WTC11 (cell line): ENCODE data around the gene AQP1. TPM values are rescaled to one million over a fixed set of nuclear protein-coding genes. Genes with fewer than 3 reads are reported as not detected.

Experiments used
- ATAC-seq: fragments of 200-7000 bp; cut with Tn5 transposase; 2 replicates; pipeline ENCODE4 v1.10.0; 2021; ENCODE audit warnings: mild to moderate bottlenecking, moderate library complexity
- CTCF ChIA-PET: fragments of 300-600 bp; sonication (Branson Sonifier 250); formaldehyde crosslinking; loops from one replicate; lab custom pipeline; 2021; ENCODE audit warnings: antibody characterized with exemption; lab: Charles Lee
- POLR2A ChIA-PET: fragments of 350-600 bp; sonication (Branson Sonifier 250); formaldehyde crosslinking; loops from one replicate; lab custom pipeline; 2021; ENCODE audit warnings: antibody characterized with exemption; lab: Charles Lee
- DNase-seq: peaks from one replicate; pipeline ENCODE4 v3.0.0; 2021; ENCODE audit warnings: low spot score
- H3K27ac Mint-ChIP-seq: 2 replicates; pipeline ENCODE4 v1.8.0; 2021; ENCODE audit warnings: mixed read lengths
- H3K27me3 Mint-ChIP-seq: 2 replicates; pipeline ENCODE4 v1.8.0; 2021; ENCODE audit warnings: low read depth, mild to moderate bottlenecking, moderate library complexity, mixed read lengths
- H3K36me3 Mint-ChIP-seq: 2 replicates; pipeline ENCODE4 v1.8.0; 2021; ENCODE audit warnings: mixed read lengths
- H3K4me1 Mint-ChIP-seq: 2 replicates; pipeline ENCODE4 v1.8.0; 2022; ENCODE audit warnings: mixed read lengths
- H3K4me3 Mint-ChIP-seq: 2 replicates; pipeline ENCODE4 v1.8.0; 2021; ENCODE audit warnings: mild to moderate bottlenecking, moderate library complexity, mixed read lengths
- H3K9me3 Mint-ChIP-seq: 2 replicates; pipeline ENCODE4 v1.8.0; 2021; ENCODE audit warnings: mixed read lengths
- CBFB ChIP-seq: sonication (generic); formaldehyde crosslinking; IDR thresholded peaks from 2 replicates; pipeline ENCODE4 v1.8.1; 2022; ENCODE audit warnings: mild to moderate bottlenecking, low read depth, missing genetic modification reagents
- CREM ChIP-seq: sonication (generic); formaldehyde crosslinking; IDR thresholded peaks from 2 replicates; pipeline ENCODE4 v1.8.1; 2022; ENCODE audit warnings: mild to moderate bottlenecking, missing genetic modification reagents, moderate library complexity
- EMX1 ChIP-seq: fragments of 250-450 bp; sonication (Bioruptor Pico); IDR thresholded peaks from 2 replicates; pipeline ENCODE4 v1.8.0; 2021; ENCODE audit warnings: mild to moderate bottlenecking
- FOXP1 ChIP-seq: sonication (generic); formaldehyde crosslinking; IDR thresholded peaks from 2 replicates; pipeline ENCODE4 v1.8.0; 2022; ENCODE audit warnings: missing genetic modification reagents, mild to moderate bottlenecking, moderate library complexity, borderline replicate concordance
- GTF2I ChIP-seq: fragments of 250-450 bp; sonication (Bioruptor Pico); conservative IDR thresholded peaks from 2 replicates; pipeline ENCODE4 v1.4.0; 2021; ENCODE audit warnings: mild to moderate bottlenecking
- JAZF1 ChIP-seq: fragments of 250-450 bp; sonication (Bioruptor Pico); IDR thresholded peaks from 2 replicates; pipeline ENCODE4 v1.9.0; 2021; ENCODE audit warnings: moderate library complexity, mild to moderate bottlenecking, inconsistent platforms
- MXD4 ChIP-seq: fragments of 250-450 bp; sonication (Bioruptor Pico); IDR thresholded peaks from 2 replicates; pipeline ENCODE4 v1.8.0; 2021; ENCODE audit warnings: mild to moderate bottlenecking, moderate library complexity, borderline replicate concordance
- OVOL2 ChIP-seq: fragments of 250-450 bp; sonication (Bioruptor Pico); IDR thresholded peaks from 2 replicates; pipeline ENCODE4 v1.9.0; 2021; ENCODE audit warnings: mild to moderate bottlenecking, borderline replicate concordance
- SMAD4 ChIP-seq: sonication (generic); formaldehyde crosslinking; IDR thresholded peaks from 2 replicates; pipeline ENCODE4 v1.8.0; 2022; ENCODE audit warnings: mild to moderate bottlenecking, missing genetic modification reagents
- SP1 ChIP-seq: sonication (generic); formaldehyde crosslinking; conservative IDR thresholded peaks from 2 replicates; pipeline ENCODE4 v1.8.1; 2022; ENCODE audit warnings: missing genetic modification reagents
- ZNF232 ChIP-seq: sonication (generic); formaldehyde crosslinking; IDR thresholded peaks from 2 replicates; pipeline ENCODE4 v1.8.0; 2022; ENCODE audit warnings: mild to moderate bottlenecking, missing genetic modification reagents
- total RNA-seq: library from RNA; stranded (reverse); gene quantifications from 3 replicates; pipeline ENCODE4 v1.2.3, GENCODE V29; 2021
- TF ChIP-seq, protein P1 (sequence below): sonication (generic); formaldehyde crosslinking; IDR thresholded peaks from 2 replicates; pipeline ENCODE4 v1.8.1; 2023; ENCODE audit warnings: mild to moderate bottlenecking, missing genetic modification reagents
- TF ChIP-seq, protein P2 (sequence below): sonication (generic); formaldehyde crosslinking; IDR thresholded peaks from 2 replicates; pipeline ENCODE4 v1.8.1; 2022; ENCODE audit warnings: missing genetic modification reagents, borderline replicate concordance
- TF ChIP-seq, protein P3 (sequence below): sonication (generic); formaldehyde crosslinking; IDR thresholded peaks from 2 replicates; pipeline ENCODE4 v1.8.1; 2022; ENCODE audit warnings: low read depth, mild to moderate bottlenecking, moderate library complexity, missing genetic modification reagents, borderline replicate concordance
- TF ChIP-seq, protein P4 (sequence below): sonication (generic); formaldehyde crosslinking; IDR thresholded peaks from 2 replicates; pipeline ENCODE4 v1.8.1; 2022; ENCODE audit warnings: mild to moderate bottlenecking, missing genetic modification reagents, moderate library complexity, borderline replicate concordance
- TF ChIP-seq, protein P5 (sequence below): sonication (generic); formaldehyde crosslinking; IDR thresholded peaks from 2 replicates; pipeline ENCODE4 v1.8.0; 2022; ENCODE audit warnings: mild to moderate bottlenecking, missing genetic modification reagents
- TF ChIP-seq, protein P6 (sequence below): sonication (generic); formaldehyde crosslinking; IDR thresholded peaks from 2 replicates; pipeline ENCODE4 v1.8.0; 2022; ENCODE audit warnings: missing genetic modification reagents
- TF ChIP-seq, protein P7 (sequence below): sonication (generic); formaldehyde crosslinking; conservative IDR thresholded peaks from 2 replicates; pipeline ENCODE4 v1.8.1; 2023; ENCODE audit warnings: mild to moderate bottlenecking, low read depth, missing genetic modification reagents, moderate library complexity

AQP1 gene
- total RNA-seq, 1 experiment from 2014 or later, result 0.81 TPM

DNA sequence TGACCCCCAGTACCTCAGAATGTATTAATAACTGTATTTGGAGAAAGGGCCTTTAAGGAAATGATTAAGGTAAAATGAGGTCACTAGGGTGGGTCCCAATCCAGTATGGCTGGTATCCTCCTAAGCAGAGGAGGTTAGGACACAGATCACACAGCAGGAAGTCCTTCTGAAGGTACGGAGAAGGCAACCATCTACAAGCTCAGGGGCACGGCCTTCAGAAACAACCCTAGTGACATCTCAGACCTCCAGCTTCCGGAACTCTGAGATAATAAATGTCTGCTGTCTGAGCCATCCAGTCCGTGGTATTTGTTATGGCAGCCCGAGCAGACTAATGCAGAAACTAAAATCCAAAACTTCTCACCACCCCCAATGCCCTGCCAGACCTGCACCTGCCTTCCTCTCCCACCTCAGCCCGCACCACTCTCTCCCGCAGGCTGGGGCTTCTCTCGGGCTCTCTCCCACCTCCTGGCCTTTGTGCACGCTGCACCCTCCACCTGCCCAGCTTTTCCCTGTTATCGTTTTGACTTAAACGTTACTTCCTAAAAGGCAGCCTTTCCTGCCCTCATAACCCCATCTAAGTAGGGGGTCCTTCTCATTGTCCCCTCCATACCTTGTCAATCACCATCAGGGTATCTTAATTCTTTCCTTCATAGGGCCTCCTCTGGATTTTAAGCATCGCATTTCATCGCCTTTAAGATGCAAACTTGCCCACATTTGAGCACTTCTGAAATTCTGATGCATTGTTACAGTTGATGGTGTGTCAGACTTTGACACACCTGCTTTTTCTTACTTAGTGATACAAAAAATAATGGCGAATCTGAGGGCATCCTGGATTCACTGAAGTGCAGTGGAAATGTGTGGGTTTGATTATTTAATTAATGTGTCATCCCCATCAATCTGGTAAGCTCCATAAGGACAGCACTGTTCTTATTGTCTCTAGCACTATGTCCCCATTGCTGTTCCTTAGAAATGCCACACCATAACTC, 32.2 kb upstream of the AQP1 start:
- H3K27me3 Mint-ChIP-seq, result no peaks in the 10 kb centered on the region; the same call in 1 of the 2 replicates
- no peak overlapping the region for H3K4me3 Mint-ChIP-seq
- H3K36me3 Mint-ChIP-seq, result peaks cover 2% of the 10 kb centered on the region; the same call in 1 of the 2 replicates
- CTCF ChIA-PET, result interaction anchor here (0.8 to 2.4 kb wide), 8 partner anchors 9 to 255 kb away, joined by 3 to 13 read pairs (median 5); no protein-coding TSS in a partner anchor
- H3K4me1 Mint-ChIP-seq, result peaks cover 41% of the 10 kb centered on the region
- peak; percentile 71 for ATAC-seq
- TF ChIP-seq, protein P1, sequence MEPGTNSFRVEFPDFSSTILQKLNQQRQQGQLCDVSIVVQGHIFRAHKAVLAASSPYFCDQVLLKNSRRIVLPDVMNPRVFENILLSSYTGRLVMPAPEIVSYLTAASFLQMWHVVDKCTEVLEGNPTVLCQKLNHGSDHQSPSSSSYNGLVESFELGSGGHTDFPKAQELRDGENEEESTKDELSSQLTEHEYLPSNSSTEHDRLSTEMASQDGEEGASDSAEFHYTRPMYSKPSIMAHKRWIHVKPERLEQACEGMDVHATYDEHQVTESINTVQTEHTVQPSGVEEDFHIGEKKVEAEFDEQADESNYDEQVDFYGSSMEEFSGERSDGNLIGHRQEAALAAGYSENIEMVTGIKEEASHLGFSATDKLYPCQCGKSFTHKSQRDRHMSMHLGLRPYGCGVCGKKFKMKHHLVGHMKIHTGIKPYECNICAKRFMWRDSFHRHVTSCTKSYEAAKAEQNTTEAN (CRISPR knock-in tag), result no peak
- TF ChIP-seq CBFB (CRISPR knock-in tag) (no peak), FOXP1 (CRISPR knock-in tag) (no peak), SP1 (CRISPR knock-in tag) (no peak), SMAD4 (CRISPR knock-in tag) (no peak), EMX1 (CRISPR knock-in tag) (no peak), CREM (CRISPR knock-in tag) (no peak), MXD4 (no peak)
- TF ChIP-seq, protein P2, sequence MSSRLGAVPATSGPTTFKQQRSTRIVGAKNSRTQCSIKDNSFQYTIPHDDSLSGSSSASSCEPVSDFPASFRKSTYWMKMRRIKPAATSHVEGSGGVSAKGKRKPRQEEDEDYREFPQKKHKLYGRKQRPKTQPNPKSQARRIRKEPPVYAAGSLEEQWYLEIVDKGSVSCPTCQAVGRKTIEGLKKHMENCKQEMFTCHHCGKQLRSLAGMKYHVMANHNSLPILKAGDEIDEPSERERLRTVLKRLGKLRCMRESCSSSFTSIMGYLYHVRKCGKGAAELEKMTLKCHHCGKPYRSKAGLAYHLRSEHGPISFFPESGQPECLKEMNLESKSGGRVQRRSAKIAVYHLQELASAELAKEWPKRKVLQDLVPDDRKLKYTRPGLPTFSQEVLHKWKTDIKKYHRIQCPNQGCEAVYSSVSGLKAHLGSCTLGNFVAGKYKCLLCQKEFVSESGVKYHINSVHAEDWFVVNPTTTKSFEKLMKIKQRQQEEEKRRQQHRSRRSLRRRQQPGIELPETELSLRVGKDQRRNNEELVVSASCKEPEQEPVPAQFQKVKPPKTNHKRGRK (CRISPR knock-in tag), result no peak
- TF ChIP-seq, protein P3, sequence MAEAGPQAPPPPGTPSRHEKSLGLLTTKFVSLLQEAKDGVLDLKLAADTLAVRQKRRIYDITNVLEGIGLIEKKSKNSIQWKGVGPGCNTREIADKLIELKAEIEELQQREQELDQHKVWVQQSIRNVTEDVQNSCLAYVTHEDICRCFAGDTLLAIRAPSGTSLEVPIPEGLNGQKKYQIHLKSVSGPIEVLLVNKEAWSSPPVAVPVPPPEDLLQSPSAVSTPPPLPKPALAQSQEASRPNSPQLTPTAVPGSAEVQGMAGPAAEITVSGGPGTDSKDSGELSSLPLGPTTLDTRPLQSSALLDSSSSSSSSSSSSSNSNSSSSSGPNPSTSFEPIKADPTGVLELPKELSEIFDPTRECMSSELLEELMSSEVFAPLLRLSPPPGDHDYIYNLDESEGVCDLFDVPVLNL (CRISPR knock-in tag), result no peak
- TF ChIP-seq, protein P4, sequence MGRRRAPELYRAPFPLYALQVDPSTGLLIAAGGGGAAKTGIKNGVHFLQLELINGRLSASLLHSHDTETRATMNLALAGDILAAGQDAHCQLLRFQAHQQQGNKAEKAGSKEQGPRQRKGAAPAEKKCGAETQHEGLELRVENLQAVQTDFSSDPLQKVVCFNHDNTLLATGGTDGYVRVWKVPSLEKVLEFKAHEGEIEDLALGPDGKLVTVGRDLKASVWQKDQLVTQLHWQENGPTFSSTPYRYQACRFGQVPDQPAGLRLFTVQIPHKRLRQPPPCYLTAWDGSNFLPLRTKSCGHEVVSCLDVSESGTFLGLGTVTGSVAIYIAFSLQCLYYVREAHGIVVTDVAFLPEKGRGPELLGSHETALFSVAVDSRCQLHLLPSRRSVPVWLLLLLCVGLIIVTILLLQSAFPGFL (CRISPR knock-in tag), result no peak
- TF ChIP-seq, all 79 proteins: peak for 0
- Mint-ChIP-seq H3K9me3 (0 out of 2 replicates have a peak, but pooled peaks cover 3% of the 10 kb centered on the region), H3K27ac (peak overlapping the region; percentile 60)
- DNase-seq, result peak; percentile 53
- POLR2A ChIA-PET, result no interaction called here

DNA sequence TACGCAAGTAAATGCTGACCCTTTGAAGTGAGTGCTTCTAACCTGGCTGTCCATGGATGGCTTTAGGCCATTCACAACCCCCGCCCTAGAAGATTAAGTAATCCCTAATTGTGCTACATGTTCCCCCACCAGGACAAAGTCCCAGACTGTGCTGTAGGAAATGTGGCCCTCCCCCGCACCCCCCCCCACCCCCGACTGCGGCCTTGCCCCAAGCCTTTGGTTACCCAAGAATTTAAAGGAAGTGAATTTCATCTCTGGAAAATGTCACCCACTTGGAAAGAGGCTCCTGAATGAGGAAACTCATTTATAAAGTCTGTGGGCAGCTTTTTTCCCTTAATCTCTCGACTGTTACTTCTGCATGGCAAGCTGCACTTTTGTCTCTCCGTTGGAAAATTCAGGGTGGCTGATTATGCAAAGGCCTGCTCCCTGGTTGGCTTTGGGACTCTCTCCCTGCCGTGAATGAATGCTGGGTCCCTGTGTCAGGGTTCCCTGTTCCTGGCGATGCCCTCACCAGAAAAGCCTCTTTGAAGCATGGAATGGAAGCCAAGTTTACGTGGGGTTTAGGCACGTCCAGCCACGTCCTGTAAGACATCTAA, 31.4 kb upstream of the AQP1 start:
- H3K4me1 Mint-ChIP-seq, result peaks cover 41% of the 10 kb centered on the region
- no peak overlapping the region; the same call in 1 of the 2 replicates for H3K27ac Mint-ChIP-seq
- no peak for ATAC-seq
- no peaks in the 10 kb centered on the region; the same call in 1 of the 2 replicates for H3K36me3 Mint-ChIP-seq
- H3K4me3 Mint-ChIP-seq, result no peak overlapping the region
- CTCF ChIA-PET, result interaction anchor here (0.7 to 2.4 kb wide), 9 partner anchors 8 to 324 kb away, joined by 3 to 13 read pairs (median 4); no protein-coding TSS in a partner anchor
- DNase-seq, result no peak
- 0 out of 2 replicates have a peak, but pooled peaks cover 2% of the 10 kb centered on the region for H3K9me3 Mint-ChIP-seq
- H3K27me3 Mint-ChIP-seq, result no peaks in the 10 kb centered on the region; the same call in 1 of the 2 replicates
- POLR2A ChIA-PET, result no interaction called here
- TF ChIP-seq, protein P5, sequence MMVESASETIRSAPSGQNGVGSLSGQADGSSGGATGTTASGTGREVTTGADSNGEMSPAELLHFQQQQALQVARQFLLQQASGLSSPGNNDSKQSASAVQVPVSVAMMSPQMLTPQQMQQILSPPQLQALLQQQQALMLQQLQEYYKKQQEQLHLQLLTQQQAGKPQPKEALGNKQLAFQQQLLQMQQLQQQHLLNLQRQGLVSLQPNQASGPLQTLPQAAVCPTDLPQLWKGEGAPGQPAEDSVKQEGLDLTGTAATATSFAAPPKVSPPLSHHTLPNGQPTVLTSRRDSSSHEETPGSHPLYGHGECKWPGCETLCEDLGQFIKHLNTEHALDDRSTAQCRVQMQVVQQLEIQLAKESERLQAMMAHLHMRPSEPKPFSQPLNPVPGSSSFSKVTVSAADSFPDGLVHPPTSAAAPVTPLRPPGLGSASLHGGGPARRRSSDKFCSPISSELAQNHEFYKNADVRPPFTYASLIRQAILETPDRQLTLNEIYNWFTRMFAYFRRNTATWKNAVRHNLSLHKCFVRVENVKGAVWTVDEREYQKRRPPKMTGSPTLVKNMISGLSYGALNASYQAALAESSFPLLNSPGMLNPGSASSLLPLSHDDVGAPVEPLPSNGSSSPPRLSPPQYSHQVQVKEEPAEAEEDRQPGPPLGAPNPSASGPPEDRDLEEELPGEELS (CRISPR knock-in tag), result no peak
- TF ChIP-seq, protein P6, sequence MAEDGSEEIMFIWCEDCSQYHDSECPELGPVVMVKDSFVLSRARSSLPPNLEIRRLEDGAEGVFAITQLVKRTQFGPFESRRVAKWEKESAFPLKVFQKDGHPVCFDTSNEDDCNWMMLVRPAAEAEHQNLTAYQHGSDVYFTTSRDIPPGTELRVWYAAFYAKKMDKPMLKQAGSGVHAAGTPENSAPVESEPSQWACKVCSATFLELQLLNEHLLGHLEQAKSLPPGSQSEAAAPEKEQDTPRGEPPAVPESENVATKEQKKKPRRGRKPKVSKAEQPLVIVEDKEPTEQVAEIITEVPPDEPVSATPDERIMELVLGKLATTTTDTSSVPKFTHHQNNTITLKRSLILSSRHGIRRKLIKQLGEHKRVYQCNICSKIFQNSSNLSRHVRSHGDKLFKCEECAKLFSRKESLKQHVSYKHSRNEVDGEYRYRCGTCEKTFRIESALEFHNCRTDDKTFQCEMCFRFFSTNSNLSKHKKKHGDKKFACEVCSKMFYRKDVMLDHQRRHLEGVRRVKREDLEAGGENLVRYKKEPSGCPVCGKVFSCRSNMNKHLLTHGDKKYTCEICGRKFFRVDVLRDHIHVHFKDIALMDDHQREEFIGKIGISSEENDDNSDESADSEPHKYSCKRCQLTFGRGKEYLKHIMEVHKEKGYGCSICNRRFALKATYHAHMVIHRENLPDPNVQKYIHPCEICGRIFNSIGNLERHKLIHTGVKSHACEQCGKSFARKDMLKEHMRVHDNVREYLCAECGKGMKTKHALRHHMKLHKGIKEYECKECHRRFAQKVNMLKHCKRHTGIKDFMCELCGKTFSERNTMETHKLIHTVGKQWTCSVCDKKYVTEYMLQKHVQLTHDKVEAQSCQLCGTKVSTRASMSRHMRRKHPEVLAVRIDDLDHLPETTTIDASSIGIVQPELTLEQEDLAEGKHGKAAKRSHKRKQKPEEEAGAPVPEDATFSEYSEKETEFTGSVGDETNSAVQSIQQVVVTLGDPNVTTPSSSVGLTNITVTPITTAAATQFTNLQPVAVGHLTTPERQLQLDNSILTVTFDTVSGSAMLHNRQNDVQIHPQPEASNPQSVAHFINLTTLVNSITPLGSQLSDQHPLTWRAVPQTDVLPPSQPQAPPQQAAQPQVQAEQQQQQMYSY, result no peak
- TF ChIP-seq OVOL2 (no peak), GTF2I (no peak), JAZF1 (CRISPR knock-in tag) (no peak), ZNF232 (CRISPR knock-in tag) (no peak)
- TF ChIP-seq, protein P7, sequence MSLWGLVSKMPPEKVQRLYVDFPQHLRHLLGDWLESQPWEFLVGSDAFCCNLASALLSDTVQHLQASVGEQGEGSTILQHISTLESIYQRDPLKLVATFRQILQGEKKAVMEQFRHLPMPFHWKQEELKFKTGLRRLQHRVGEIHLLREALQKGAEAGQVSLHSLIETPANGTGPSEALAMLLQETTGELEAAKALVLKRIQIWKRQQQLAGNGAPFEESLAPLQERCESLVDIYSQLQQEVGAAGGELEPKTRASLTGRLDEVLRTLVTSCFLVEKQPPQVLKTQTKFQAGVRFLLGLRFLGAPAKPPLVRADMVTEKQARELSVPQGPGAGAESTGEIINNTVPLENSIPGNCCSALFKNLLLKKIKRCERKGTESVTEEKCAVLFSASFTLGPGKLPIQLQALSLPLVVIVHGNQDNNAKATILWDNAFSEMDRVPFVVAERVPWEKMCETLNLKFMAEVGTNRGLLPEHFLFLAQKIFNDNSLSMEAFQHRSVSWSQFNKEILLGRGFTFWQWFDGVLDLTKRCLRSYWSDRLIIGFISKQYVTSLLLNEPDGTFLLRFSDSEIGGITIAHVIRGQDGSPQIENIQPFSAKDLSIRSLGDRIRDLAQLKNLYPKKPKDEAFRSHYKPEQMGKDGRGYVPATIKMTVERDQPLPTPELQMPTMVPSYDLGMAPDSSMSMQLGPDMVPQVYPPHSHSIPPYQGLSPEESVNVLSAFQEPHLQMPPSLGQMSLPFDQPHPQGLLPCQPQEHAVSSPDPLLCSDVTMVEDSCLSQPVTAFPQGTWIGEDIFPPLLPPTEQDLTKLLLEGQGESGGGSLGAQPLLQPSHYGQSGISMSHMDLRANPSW (CRISPR knock-in tag), result no peak
